SK-N-SH treated with all-trans-retinoic acid at 6 μM for 48 hours (cell line): ENCODE results near the gene LPGAT1.
"Not testable (repeated sequence)": the region's sequence is repeated elsewhere in the genome, so short reads cannot be mapped to it uniquely, and the experiment has no call there.

Source experiments
- ATAC-seq: fragments of 200-7000 bp; cut with Tn5 transposase; 3 replicates; pipeline ENCODE4 v1.9.1; 2020; ENCODE audit warnings: mild to moderate bottlenecking, moderate library complexity
- ARNTL ChIP-seq: fragments of 450-650 bp; formaldehyde crosslinking; IDR thresholded peaks from 2 replicates; pipeline ENCODE4 v1.5.0; 2020; ENCODE audit warnings: low read depth, mild to moderate bottlenecking, moderate library complexity, borderline replicate concordance
- BACH2 ChIP-seq: fragments of 250-450 bp; sonication (Bioruptor Pico); IDR thresholded peaks from 2 replicates; pipeline ENCODE4 v1.9.0; 2021; ENCODE audit warnings: mild to moderate bottlenecking, borderline replicate concordance
- CSDC2 ChIP-seq: fragments of 250-450 bp; sonication (Bioruptor Pico); IDR thresholded peaks from 2 replicates; pipeline ENCODE4 v1.5.0; 2020; ENCODE audit warnings: mild to moderate bottlenecking, moderate library complexity
- ESRRG ChIP-seq: fragments of 250-450 bp; sonication (Bioruptor Pico); IDR thresholded peaks from 2 replicates; pipeline ENCODE4 v1.6.1; 2021; ENCODE audit warnings: mild to moderate bottlenecking
- GLIS3 ChIP-seq: fragments of 250-450 bp; sonication (Bioruptor Pico); IDR thresholded peaks from 2 replicates; pipeline ENCODE4 v1.5.0; 2020; ENCODE audit warnings: mild to moderate bottlenecking, moderate library complexity
- ISL1 ChIP-seq: fragments of 250-450 bp; sonication (Bioruptor Pico); IDR thresholded peaks from 2 replicates; pipeline ENCODE4 v2.1.2; 2022; ENCODE audit warnings: mild to moderate bottlenecking, moderate library complexity
- OSR1 ChIP-seq: fragments of 250-450 bp; sonication (Bioruptor Pico); IDR thresholded peaks from 2 replicates; pipeline ENCODE4 v1.8.0; 2022; ENCODE audit warnings: moderate library complexity, mild to moderate bottlenecking, inconsistent platforms
- PPARA ChIP-seq: fragments of 250-450 bp; sonication (Bioruptor Pico); IDR thresholded peaks from 2 replicates; pipeline ENCODE4 v1.5.0; 2020; ENCODE audit warnings: mild to moderate bottlenecking, borderline replicate concordance
- SNAI2 ChIP-seq: fragments of 250-450 bp; sonication (Bioruptor Pico); IDR thresholded peaks from 2 replicates; pipeline ENCODE4 v1.5.0; 2020; ENCODE audit warnings: mild to moderate bottlenecking, moderate library complexity
- TCF4 ChIP-seq: fragments of 250-450 bp; sonication (Bioruptor Pico); IDR thresholded peaks from 2 replicates; pipeline ENCODE4 v1.8.0; 2021; ENCODE audit warnings: mild to moderate bottlenecking, moderate library complexity, borderline replicate concordance
- TOX ChIP-seq: fragments of 250-450 bp; sonication (Bioruptor Pico); IDR thresholded peaks from 2 replicates; pipeline ENCODE4 v1.8.0; 2021; ENCODE audit warnings: mild to moderate bottlenecking, moderate library complexity, borderline replicate concordance
- ZC3H10 ChIP-seq: fragments of 250-450 bp; sonication (Bioruptor Pico); IDR thresholded peaks from 2 replicates; pipeline ENCODE4 v1.5.1; 2021; ENCODE audit warnings: mild to moderate bottlenecking, moderate library complexity
- ZFP3 ChIP-seq: fragments of 250-450 bp; sonication (Bioruptor Pico); IDR thresholded peaks from 2 replicates; pipeline ENCODE4 v1.5.0; 2020; ENCODE audit warnings: mild to moderate bottlenecking, moderate library complexity
- ZFP30 ChIP-seq: fragments of 450-650 bp; formaldehyde crosslinking; IDR thresholded peaks from 2 replicates; pipeline ENCODE4 v1.5.0; 2022; ENCODE audit warnings: mild to moderate bottlenecking, moderate library complexity
- ZNF565 ChIP-seq: fragments of 450-650 bp; formaldehyde crosslinking; conservative IDR thresholded peaks from 2 replicates; pipeline ENCODE4 v1.5.0; 2020; ENCODE audit warnings: low read depth, mild to moderate bottlenecking, moderate library complexity
- ZNF70 ChIP-seq: fragments of 450-650 bp; formaldehyde crosslinking; IDR thresholded peaks from 2 replicates; pipeline ENCODE4 v1.5.0; 2020; ENCODE audit warnings: mild to moderate bottlenecking, moderate library complexity
- ZNF8 ChIP-seq: fragments of 450-650 bp; formaldehyde crosslinking; IDR thresholded peaks from 2 replicates; pipeline ENCODE4 v1.5.0; 2020; ENCODE audit warnings: mild to moderate bottlenecking, moderate library complexity
- TF ChIP-seq, protein P1 (sequence below): fragments of 250-450 bp; sonication (Bioruptor Pico); IDR thresholded peaks from 2 replicates; pipeline ENCODE4 v1.5.0; 2020; ENCODE audit warnings: mild to moderate bottlenecking, moderate library complexity
- TF ChIP-seq, protein P2 (sequence below): fragments of 250-450 bp; sonication (Bioruptor Pico); IDR thresholded peaks from 2 replicates; pipeline ENCODE4 v1.8.0; 2020; ENCODE audit warnings: mild to moderate bottlenecking, moderate library complexity, borderline replicate concordance
- TF ChIP-seq, protein P3 (sequence below): fragments of 250-450 bp; sonication (Bioruptor Pico); IDR thresholded peaks from 2 replicates; pipeline ENCODE4 v1.5.1; 2020; ENCODE audit warnings: low read depth, mild to moderate bottlenecking, moderate library complexity
- TF ChIP-seq, protein P4 (sequence below): fragments of 250-450 bp; sonication (Bioruptor Pico); IDR thresholded peaks from 2 replicates; pipeline ENCODE4 v1.8.0; 2021; ENCODE audit warnings: low read depth, mild to moderate bottlenecking, moderate library complexity, borderline replicate concordance

The LPGAT1 gene

DNA sequence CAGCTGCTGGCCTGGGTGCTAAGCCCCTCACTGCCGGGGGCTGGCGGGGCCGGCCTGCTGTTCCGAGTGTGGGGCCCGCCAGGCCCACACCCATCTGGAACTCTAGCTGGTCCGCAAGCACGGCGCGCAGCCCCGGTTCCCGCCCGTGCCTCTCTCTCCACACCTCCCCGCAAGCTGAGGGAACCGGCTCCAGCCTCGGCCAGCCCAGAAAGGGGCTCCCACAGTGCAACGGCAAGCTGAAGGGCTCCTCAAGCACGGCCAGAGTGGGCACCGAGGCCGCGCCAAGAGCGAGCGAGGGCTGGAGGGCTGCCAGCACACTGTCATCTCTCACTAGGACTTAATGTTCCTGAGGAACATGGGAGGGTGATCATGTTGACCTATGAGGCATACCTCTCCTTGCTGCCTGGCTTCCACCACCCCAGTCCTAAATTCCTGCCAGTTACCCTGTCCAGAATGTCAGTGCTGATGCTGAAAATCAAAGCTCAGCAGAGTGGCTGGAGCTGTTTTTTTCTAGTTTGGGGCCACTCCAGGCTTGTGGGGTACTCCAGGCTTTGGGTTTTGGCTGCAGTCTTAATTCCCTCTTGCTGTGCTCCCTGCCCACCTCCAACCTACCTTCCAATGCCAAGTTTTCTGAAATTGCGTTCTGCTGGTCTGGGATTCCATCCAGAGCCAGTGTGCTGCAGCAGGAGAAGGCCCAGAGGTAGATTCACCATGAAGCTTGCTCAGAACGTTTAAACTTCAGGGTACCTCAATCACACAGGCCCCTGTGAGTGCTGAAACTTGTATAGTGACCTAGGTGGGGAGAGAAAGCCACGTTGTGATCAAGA lies 44.2 kb upstream of the LPGAT1 start:
- TF ChIP-seq, protein P1, sequence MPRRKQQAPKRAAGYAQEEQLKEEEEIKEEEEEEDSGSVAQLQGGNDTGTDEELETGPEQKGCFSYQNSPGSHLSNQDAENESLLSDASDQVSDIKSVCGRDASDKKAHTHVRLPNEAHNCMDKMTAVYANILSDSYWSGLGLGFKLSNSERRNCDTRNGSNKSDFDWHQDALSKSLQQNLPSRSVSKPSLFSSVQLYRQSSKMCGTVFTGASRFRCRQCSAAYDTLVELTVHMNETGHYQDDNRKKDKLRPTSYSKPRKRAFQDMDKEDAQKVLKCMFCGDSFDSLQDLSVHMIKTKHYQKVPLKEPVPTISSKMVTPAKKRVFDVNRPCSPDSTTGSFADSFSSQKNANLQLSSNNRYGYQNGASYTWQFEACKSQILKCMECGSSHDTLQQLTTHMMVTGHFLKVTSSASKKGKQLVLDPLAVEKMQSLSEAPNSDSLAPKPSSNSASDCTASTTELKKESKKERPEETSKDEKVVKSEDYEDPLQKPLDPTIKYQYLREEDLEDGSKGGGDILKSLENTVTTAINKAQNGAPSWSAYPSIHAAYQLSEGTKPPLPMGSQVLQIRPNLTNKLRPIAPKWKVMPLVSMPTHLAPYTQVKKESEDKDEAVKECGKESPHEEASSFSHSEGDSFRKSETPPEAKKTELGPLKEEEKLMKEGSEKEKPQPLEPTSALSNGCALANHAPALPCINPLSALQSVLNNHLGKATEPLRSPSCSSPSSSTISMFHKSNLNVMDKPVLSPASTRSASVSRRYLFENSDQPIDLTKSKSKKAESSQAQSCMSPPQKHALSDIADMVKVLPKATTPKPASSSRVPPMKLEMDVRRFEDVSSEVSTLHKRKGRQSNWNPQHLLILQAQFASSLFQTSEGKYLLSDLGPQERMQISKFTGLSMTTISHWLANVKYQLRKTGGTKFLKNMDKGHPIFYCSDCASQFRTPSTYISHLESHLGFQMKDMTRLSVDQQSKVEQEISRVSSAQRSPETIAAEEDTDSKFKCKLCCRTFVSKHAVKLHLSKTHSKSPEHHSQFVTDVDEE (CRISPR knock-in tag): no peak
- TF ChIP-seq TOX (CRISPR knock-in tag) (no peak), ZNF565 (CRISPR knock-in tag) (no peak), ZFP30 (no peak), ZFP3 (CRISPR knock-in tag) (no peak), PPARA (no peak), TCF4 (CRISPR knock-in tag) (no peak), ISL1 (no peak), ZNF70 (CRISPR knock-in tag) (no peak)
- ATAC-seq: no peak

DNA sequence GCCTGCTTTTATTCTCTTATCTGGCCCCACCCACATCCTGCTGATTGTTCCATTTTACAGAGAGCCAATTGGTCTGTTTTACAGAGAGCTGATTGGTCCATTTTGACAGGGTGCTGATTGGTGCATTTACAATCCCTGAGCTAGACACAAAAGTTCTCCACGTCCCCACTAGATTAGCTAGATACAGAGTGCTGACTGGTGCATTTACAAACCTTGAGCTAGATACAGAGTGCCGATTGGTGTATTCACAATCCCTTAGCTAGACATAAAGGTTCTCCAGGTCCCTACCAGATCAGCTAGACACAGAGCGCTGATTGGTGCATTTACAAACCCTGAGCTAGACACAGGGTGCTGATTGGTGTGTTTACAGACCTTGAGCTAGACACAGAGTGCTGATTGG lies 43.2 kb upstream of the LPGAT1 start:
- not testable (repeated sequence) for ATAC-seq

DNA sequence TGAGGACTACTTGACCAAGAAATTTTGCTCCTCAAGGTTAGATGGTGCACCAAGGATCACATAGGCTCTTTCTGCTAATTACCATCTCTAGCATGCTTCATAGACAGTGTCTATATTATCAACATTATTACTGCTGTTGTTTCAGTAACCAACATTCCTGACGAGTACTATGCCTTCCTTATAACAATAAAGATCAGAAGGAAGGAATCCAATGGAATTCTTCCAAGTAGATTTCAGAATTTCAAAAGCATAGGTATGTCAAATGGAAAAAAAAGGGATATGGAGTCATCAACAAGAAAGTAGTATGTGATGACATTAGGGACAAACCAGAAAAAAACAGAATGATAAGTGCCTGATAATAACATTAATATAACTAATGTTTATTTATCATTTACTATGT lies 39.6 kb upstream of the LPGAT1 start:
- TF ChIP-seq OSR1 (CRISPR knock-in tag) (no peak), ESRRG (CRISPR knock-in tag) (no peak), TOX (CRISPR knock-in tag) (no peak), BACH2 (CRISPR knock-in tag) (no peak), ZFP30 (no peak), ZNF8 (CRISPR knock-in tag) (no peak), ZC3H10 (CRISPR knock-in tag) (no peak), CSDC2 (CRISPR knock-in tag) (no peak), PPARA (no peak), ZFP3 (CRISPR knock-in tag) (no peak), SNAI2 (CRISPR knock-in tag) (no peak), ARNTL (no peak), TCF4 (CRISPR knock-in tag) (no peak), GLIS3 (CRISPR knock-in tag) (no peak), ISL1 (no peak), ZNF565 (CRISPR knock-in tag) (no peak), ZNF70 (CRISPR knock-in tag) (no peak)
- TF ChIP-seq, protein P2, sequence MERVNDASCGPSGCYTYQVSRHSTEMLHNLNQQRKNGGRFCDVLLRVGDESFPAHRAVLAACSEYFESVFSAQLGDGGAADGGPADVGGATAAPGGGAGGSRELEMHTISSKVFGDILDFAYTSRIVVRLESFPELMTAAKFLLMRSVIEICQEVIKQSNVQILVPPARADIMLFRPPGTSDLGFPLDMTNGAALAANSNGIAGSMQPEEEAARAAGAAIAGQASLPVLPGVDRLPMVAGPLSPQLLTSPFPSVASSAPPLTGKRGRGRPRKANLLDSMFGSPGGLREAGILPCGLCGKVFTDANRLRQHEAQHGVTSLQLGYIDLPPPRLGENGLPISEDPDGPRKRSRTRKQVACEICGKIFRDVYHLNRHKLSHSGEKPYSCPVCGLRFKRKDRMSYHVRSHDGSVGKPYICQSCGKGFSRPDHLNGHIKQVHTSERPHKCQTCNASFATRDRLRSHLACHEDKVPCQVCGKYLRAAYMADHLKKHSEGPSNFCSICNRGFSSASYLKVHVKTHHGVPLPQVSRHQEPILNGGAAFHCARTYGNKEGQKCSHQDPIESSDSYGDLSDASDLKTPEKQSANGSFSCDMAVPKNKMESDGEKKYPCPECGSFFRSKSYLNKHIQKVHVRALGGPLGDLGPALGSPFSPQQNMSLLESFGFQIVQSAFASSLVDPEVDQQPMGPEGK: no peak
- TF ChIP-seq, protein P3, sequence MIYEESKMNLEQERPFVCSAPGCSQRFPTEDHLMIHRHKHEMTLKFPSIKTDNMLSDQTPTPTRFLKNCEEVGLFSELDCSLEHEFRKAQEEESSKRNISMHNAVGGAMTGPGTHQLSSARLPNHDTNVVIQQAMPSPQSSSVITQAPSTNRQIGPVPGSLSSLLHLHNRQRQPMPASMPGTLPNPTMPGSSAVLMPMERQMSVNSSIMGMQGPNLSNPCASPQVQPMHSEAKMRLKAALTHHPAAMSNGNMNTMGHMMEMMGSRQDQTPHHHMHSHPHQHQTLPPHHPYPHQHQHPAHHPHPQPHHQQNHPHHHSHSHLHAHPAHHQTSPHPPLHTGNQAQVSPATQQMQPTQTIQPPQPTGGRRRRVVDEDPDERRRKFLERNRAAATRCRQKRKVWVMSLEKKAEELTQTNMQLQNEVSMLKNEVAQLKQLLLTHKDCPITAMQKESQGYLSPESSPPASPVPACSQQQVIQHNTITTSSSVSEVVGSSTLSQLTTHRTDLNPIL (CRISPR knock-in tag): no peak
- TF ChIP-seq, protein P4, sequence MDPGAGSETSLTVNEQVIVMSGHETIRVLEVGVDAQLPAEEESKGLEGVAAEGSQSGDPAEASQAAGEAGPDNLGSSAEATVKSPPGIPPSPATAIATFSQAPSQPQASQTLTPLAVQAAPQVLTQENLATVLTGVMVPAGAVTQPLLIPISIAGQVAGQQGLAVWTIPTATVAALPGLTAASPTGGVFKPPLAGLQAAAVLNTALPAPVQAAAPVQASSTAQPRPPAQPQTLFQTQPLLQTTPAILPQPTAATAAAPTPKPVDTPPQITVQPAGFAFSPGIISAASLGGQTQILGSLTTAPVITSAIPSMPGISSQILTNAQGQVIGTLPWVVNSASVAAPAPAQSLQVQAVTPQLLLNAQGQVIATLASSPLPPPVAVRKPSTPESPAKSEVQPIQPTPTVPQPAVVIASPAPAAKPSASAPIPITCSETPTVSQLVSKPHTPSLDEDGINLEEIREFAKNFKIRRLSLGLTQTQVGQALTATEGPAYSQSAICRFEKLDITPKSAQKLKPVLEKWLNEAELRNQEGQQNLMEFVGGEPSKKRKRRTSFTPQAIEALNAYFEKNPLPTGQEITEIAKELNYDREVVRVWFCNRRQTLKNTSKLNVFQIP (CRISPR knock-in tag): no peak
- ATAC-seq: no peak

DNA sequence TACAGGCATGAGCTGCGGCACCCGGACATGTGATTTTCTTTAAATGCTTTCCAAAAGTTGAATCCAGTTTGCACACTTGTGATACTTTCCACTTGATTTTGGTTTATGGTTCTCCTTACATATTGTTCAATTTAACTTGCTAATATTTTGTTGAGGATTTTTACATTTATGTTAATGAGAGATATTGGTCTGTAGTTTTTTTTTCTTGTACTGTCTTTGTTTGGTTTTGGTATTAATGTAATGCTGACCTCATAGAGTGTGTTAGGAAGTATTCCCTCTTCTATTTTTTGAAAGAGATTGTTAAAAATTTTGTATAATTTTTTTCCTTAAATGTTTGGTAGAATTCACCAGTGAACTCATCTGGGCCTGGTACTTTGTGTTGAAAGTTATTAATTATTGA lies 34.6 kb upstream of the LPGAT1 start:
- TF ChIP-seq GLIS3 (CRISPR knock-in tag): no peak
- no peak for TF ChIP-seq ZNF70 (CRISPR knock-in tag)
- TF ChIP-seq ZNF8 (CRISPR knock-in tag): no peak
- no peak for ATAC-seq
